T-cell (primary cell): ENCODE data around the gene RBM25. TPM values are rescaled to one million over a fixed set of nuclear protein-coding genes. Genes with fewer than 3 reads are reported as not detected.
"Not testable (repeated sequence)": the region's sequence is repeated elsewhere in the genome, so short reads cannot be mapped to it uniquely, and the experiment has no call there.

ENCODE experiments used
- ATAC-seq, 4 experiments: fragments of 200-7000 bp in 3 of 4; fragments of 150-1000 bp in 1 of 4; cut with Tn5 transposase; replicated peaks in 1 of 4; 1 replicate in 3 of 4; 2 replicates in 1 of 4; pipeline ENCODE4 v1.10.0; 2021; ENCODE audit warnings: moderate library complexity in 3 of 4, mild to moderate bottlenecking in 2 of 4, moderate number of reproducible peaks in 1 of 4
- CTCF ChIA-PET, 2 donors: fragments of 300-600 bp; sonication (Branson Sonifier 250); formaldehyde crosslinking; loops; one replicate each; lab custom pipeline; 2022; ENCODE audit warnings: antibody characterized with exemption in 2 of 2; lab: Charles Lee
- POLR2A ChIA-PET, 2 donors: fragments of 300-600 bp; sonication (Branson Sonifier 250); formaldehyde crosslinking; loops; one replicate each; lab custom pipeline; 2022; ENCODE audit warnings: antibody characterized with exemption in 2 of 2; lab: Charles Lee
- DNase-seq, 35 experiments: peaks; one replicate each; pipeline versions ENCODE4 v3.0.0 to v3.0.0-alpha.2; 2013 to 2023
- H3K27ac ChIP-seq: one replicate; pipeline ENCODE4 v1.5.1; 2013; ENCODE audit warnings: low read length
- H3K27me3 ChIP-seq, 2 experiments: replicated peaks in 1 of 2; 1 replicate in 1 of 2; 2 replicates in 1 of 2; pipeline versions ENCODE4 v1.6.1 to v1.7.0; 2013; ENCODE audit warnings: low read length in 1 of 2, mixed read lengths in 1 of 2; ENCODE audit not compliant: control insufficient read depth in 2 of 2, insufficient read depth in 2 of 2; ENCODE audit errors: extremely low read depth in 1 of 2
- H3K36me3 ChIP-seq, 2 donors: 1 replicate in 1 of 2; 2 replicates in 1 of 2; pipeline versions ENCODE4 v1.6.1 to v1.7.0; 2013; ENCODE audit warnings: low read length in 1 of 2; ENCODE audit not compliant: control insufficient read depth in 2 of 2, insufficient read depth in 1 of 2; ENCODE audit errors: extremely low read depth in 1 of 2
- H3K4me1 ChIP-seq, 2 experiments: 1 replicate in 1 of 2; 2 replicates in 1 of 2; pipeline versions ENCODE4 v1.6.1 to v1.7.0; 2013; ENCODE audit warnings: low read length in 2 of 2, mixed read lengths in 1 of 2; ENCODE audit not compliant: insufficient read depth in 2 of 2, control insufficient read depth in 1 of 2; ENCODE audit errors: extremely low read depth in 1 of 2
- H3K4me3 ChIP-seq, 2 donors: 1 replicate in 1 of 2; 2 replicates in 1 of 2; pipeline versions ENCODE4 v1.5.1 to v1.7.0; 2013; ENCODE audit warnings: mild to moderate bottlenecking in 2 of 2, low read length in 1 of 2, moderate library complexity in 1 of 2; ENCODE audit not compliant: control insufficient read depth in 1 of 2; ENCODE audit errors: extremely low read depth in 1 of 2
- H3K9me3 ChIP-seq: 2 replicates; pipeline ENCODE4 v1.7.0; 2013
- H3K27ac Mint-ChIP-seq, 2 donors: one replicate each; pipeline ENCODE4 v1.8.0; 2020 to 2021; ENCODE audit warnings: mild to moderate bottlenecking in 2 of 2, mixed read lengths in 2 of 2
- H3K27me3 Mint-ChIP-seq, 2 donors: one replicate each; pipeline ENCODE4 v1.8.0; 2021 to 2022; ENCODE audit warnings: mixed read lengths in 2 of 2
- H3K36me3 Mint-ChIP-seq: one replicate; pipeline ENCODE4 v1.8.0; 2021; ENCODE audit warnings: mixed read lengths
- H3K4me1 Mint-ChIP-seq, 3 donors: one replicate each; pipeline ENCODE4 v1.8.0; 2020 to 2022; ENCODE audit warnings: mixed read lengths in 3 of 3, mild to moderate bottlenecking in 1 of 3
- H3K4me3 Mint-ChIP-seq, 3 donors: one replicate each; pipeline ENCODE4 v1.8.0; 2020 to 2022; ENCODE audit warnings: mild to moderate bottlenecking in 3 of 3, mixed read lengths in 3 of 3, moderate library complexity in 3 of 3
- H3K9me3 Mint-ChIP-seq, 3 donors: one replicate each; pipeline ENCODE4 v1.8.0; 2020 to 2022; ENCODE audit warnings: mixed read lengths in 3 of 3
- WGBS: methylation state at CpG from one replicate; pipeline ENCODE4 v1.1.5; 2013; ENCODE audit warnings: missing lambda C conversion rate; ENCODE audit not compliant: insufficient coverage; 5-methylcytosine and 5-hydroxymethylcytosine counted together
- total RNA-seq, 35 experiments: library from RNA in 6 of 35; stranded (reverse) in 6 of 35; fragments of 120-200 nt in 1 of 35; gene quantifications; one replicate each; pipeline versions ENCODE4 v1.2.1 to v1.2.4 and lab custom pipeline; 2013 to 2026

The RBM25 gene
- total RNA-seq, 5 donors from 2014 or later (not counting 1 experiment from before 2014, with no cell fraction given): 103 to 163 (median 122) TPM

GRCh38 chr14:73166399-73166798 lies 108.1 kb downstream of the RBM25 start:
- CTCF ChIA-PET: interaction anchor here in 1 of 2 donors (0.6 kb wide), 1 partner anchor 308 kb away, joined by 5 read pairs; no protein-coding TSS in a partner anchor
- POLR2A ChIA-PET: interaction anchor here in 1 of 2 donors (0.5 kb wide), 1 partner anchor 166 kb away, joined by 3 read pairs; no protein-coding TSS in a partner anchor
- Histone ChIP-seq H3K9me3 (no peaks in the 10 kb centered on the region), H3K4me1 (no peaks in the 10 kb centered on the region), H3K27ac (no peak overlapping the region), H3K36me3 (peaks cover 15 to 63% of the 10 kb centered on the region in 2 donors), H3K27me3 (no peaks in the 10 kb centered on the region), H3K4me3 (no peak overlapping the region)
- ATAC-seq (no peak), DNase-seq (no peak)
- Mint-ChIP-seq H3K36me3 (peaks cover 53% of the 10 kb centered on the region), H3K4me1 (no peaks in the 10 kb centered on the region), H3K9me3 (no peaks in the 10 kb centered on the region), H3K27ac (no peak overlapping the region), H3K4me3 (no peak overlapping the region), H3K27me3 (no peaks in the 10 kb centered on the region)
- whole genome bisulfite sequencing: no CpG with 5 or more reads among the region's 1 CpG

- Histone ChIP-seq H3K4me1 (no peaks in the 10 kb centered on the region), H3K36me3 (peaks cover 15 to 71% of the 10 kb centered on the region in 2 donors), H3K27me3 (no peaks in the 10 kb centered on the region), H3K27ac (no peak overlapping the region), H3K4me3 (no peak overlapping the region), H3K9me3 (no peaks in the 10 kb centered on the region)
- H3K36me3 Mint-ChIP-seq: peaks cover 51% of the 10 kb centered on the region
- no peaks in the 10 kb centered on the region for H3K27me3 Mint-ChIP-seq
- H3K4me3 Mint-ChIP-seq: no peak overlapping the region
- POLR2A ChIA-PET: interaction anchor here in 1 of 2 donors (0.5 kb wide), 1 partner anchor 170 kb away, joined by 3 read pairs; no protein-coding TSS in a partner anchor
- DNase-seq: no peak
- no peak for ATAC-seq
- no peak overlapping the region for H3K27ac Mint-ChIP-seq
- no peaks in the 10 kb centered on the region for H3K4me1 Mint-ChIP-seq
- CTCF ChIA-PET: no interaction called here
- no peaks in the 10 kb centered on the region for H3K9me3 Mint-ChIP-seq
- WGBS: no CpG with 5 or more reads among the region's 4 CpGs
Observed at GRCh38 chr14:73167727-73168126, 109.4 kb downstream of the RBM25 start.

GRCh38 chr14:73168274-73168673 lies 109.9 kb downstream of the RBM25 start:
- H3K36me3 ChIP-seq: peaks cover 16 to 71% of the 10 kb centered on the region in 2 donors
- ATAC-seq: no peak
- no peaks in the 10 kb centered on the region for H3K4me1 ChIP-seq
- WGBS: 100% methylated on average over 3 of the region's 9 CpGs
- CTCF ChIA-PET: no interaction called here
- POLR2A ChIA-PET: interaction anchor here in 1 of 2 donors (0.5 kb wide), 1 partner anchor 170 kb away, joined by 3 read pairs; no protein-coding TSS in a partner anchor
- no peak overlapping the region for H3K4me3 ChIP-seq
- Mint-ChIP-seq H3K4me1 (no peaks in the 10 kb centered on the region), H3K9me3 (no peaks in the 10 kb centered on the region), H3K27ac (no peak overlapping the region), H3K4me3 (no peak overlapping the region), H3K27me3 (no peaks in the 10 kb centered on the region), H3K36me3 (peaks cover 56% of the 10 kb centered on the region)
- no peak overlapping the region for H3K27ac ChIP-seq
- no peaks in the 10 kb centered on the region for H3K27me3 ChIP-seq
- no peaks in the 10 kb centered on the region for H3K9me3 ChIP-seq
- DNase-seq: no peak

- Histone ChIP-seq H3K27me3 (no peaks in the 10 kb centered on the region), H3K4me1 (no peaks in the 10 kb centered on the region), H3K36me3 (peaks cover 16 to 75% of the 10 kb centered on the region in 2 donors), H3K9me3 (no peaks in the 10 kb centered on the region), H3K4me3 (no peak overlapping the region), H3K27ac (no peak overlapping the region)
- Mint-ChIP-seq H3K27me3 (no peaks in the 10 kb centered on the region), H3K4me3 (no peak overlapping the region), H3K36me3 (peaks cover 56% of the 10 kb centered on the region), H3K9me3 (no peaks in the 10 kb centered on the region), H3K27ac (no peak overlapping the region), H3K4me1 (no peaks in the 10 kb centered on the region)
- DNase-seq: no peak
- ChIA-PET POLR2A (no interaction called here), CTCF (no interaction called here)
- no peak for ATAC-seq
- 94% methylated on average over 7 of the region's 14 CpGs for WGBS
Observed at GRCh38 chr14:73168691-73169090, 110.4 kb downstream of the RBM25 start.

GRCh38 chr14:73169855-73170254 lies 111.5 kb downstream of the RBM25 start:
- no CpG with 5 or more reads among the region's 6 CpGs for WGBS
- H3K27me3 ChIP-seq, H3K27me3 Mint-ChIP-seq, CTCF ChIA-PET, POLR2A ChIA-PET, H3K4me3 Mint-ChIP-seq, H3K27ac Mint-ChIP-seq, H3K9me3 Mint-ChIP-seq, H3K9me3 ChIP-seq, ATAC-seq, H3K4me1 Mint-ChIP-seq, H3K27ac ChIP-seq, H3K4me1 ChIP-seq, DNase-seq, H3K4me3 ChIP-seq: not testable (repeated sequence)
- H3K36me3 Mint-ChIP-seq: peaks cover 52% of the 10 kb centered on the region
- H3K36me3 ChIP-seq: peaks cover 17 to 77% of the 10 kb centered on the region in 2 donors

- Histone ChIP-seq H3K27ac (no peak overlapping the region), H3K36me3 (peaks cover 16 to 82% of the 10 kb centered on the region in 2 donors), H3K4me3 (no peak overlapping the region), H3K27me3 (no peaks in the 10 kb centered on the region), H3K9me3 (no peaks in the 10 kb centered on the region), H3K4me1 (no peaks in the 10 kb centered on the region)
- CTCF ChIA-PET: no interaction called here
- Mint-ChIP-seq H3K27ac (no peak overlapping the region), H3K36me3 (peaks cover 54% of the 10 kb centered on the region), H3K9me3 (no peaks in the 10 kb centered on the region), H3K4me3 (no peak overlapping the region), H3K27me3 (no peaks in the 10 kb centered on the region), H3K4me1 (no peaks in the 10 kb centered on the region)
- POLR2A ChIA-PET: no interaction called here
- 97% methylated on average over 10 of the region's 11 CpGs for WGBS
- DNase-seq (no peak), ATAC-seq (no peak)
Observed at GRCh38 chr14:73170686-73171085, 112.4 kb downstream of the RBM25 start.
